ENCODE results near the gene GOLGA8K. TPM values are rescaled to one million over a fixed set of nuclear protein-coding genes. Genes with fewer than 3 reads are reported as not detected.
"Not testable (repeated sequence)": the region's sequence is repeated elsewhere in the genome, so short reads cannot be mapped to it uniquely, and the experiment has no call there.

The GOLGA8K gene
- total RNA-seq, 8 experiments from 2014 or later: 0.61 to 2.2 (median 0.92) TPM

- H3K4me1 ChIP-seq (replicated peaks in 1 of 2); H3K4me3 ChIP-seq; ATAC-seq (replicated peaks in 6 of 8); H3K27ac ChIP-seq; in situ Hi-C loops (cut with MboI; ENCODE audit: low pct_unique_long_range_greater_than_20kb in 2 of 9, low sequenced_read_pairs in 9 of 9, unreplicated experiment in 9 of 9): not testable (repeated sequence)
- WGBS, 10 experiments: no CpG with 5 or more reads among the region's 9 CpGs
Measured at GRCh38 chr15:32370526-32370925, 32.6 kb downstream of the GOLGA8K start.

DNA sequence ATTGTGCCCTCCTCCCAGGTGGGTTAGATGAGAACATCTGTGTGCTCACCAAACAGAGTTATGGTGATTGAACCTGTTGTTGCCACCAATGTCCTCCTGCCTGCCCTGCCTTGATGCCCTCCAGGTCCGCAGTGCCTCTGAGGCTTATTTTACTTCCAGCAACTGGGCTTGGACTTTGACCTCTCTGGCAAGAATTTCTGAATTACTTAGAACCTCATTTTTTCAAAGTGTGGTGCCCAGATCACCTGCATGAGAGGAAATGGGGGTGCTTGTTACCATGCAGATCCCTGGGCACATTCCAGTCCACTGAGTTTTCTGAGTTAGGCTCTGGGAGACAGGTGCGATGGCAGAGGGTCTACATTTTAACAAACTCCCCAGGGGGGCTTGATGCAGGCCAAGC lies 33.0 kb downstream of the GOLGA8K start:
- H3K4me1 ChIP-seq (replicated peaks in 1 of 2); in situ Hi-C loops (cut with MboI; ENCODE audit: low pct_unique_long_range_greater_than_20kb in 2 of 9, low sequenced_read_pairs in 9 of 9, unreplicated experiment in 9 of 9); H3K4me3 ChIP-seq; ATAC-seq (replicated peaks in 6 of 8); H3K27ac ChIP-seq: not testable (repeated sequence)
- WGBS, 10 experiments: no CpG with 5 or more reads among the region's 2 CpGs

GRCh38 chr15:32366492-32366891 lies 36.6 kb downstream of the GOLGA8K start:
- in situ Hi-C loops (cut with MboI; ENCODE audit: low pct_unique_long_range_greater_than_20kb in 2 of 9, low sequenced_read_pairs in 9 of 9, unreplicated experiment in 9 of 9); H3K4me1 ChIP-seq (replicated peaks in 1 of 2); H3K27ac ChIP-seq; H3K4me3 ChIP-seq: not testable (repeated sequence)
- ATAC-seq (replicated peaks in 6 of 8): peak; percentile 51 to 94 (median 92)
- WGBS, 10 experiments: no CpG with 5 or more reads among the region's 7 CpGs

DNA sequence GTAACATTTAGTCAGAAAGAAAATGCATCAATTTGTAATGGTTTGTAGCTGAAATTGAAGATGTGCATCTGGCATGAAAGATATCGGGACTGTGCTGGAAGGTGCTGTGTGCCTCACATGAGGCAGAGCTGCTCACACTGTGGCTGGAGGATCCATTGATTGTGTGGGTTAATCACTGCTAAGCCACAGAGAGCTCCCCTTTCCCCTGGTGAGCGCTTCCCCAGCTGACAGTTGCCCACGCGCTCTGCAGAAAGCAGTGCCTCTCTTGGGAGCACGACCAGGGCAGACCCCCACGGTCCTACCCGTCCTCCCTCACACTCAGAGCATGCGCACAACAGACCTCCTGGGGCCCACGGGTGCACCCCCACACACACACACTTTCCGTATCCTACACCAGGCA lies 37.1 kb downstream of the GOLGA8K start:
- in situ Hi-C loops (cut with MboI; ENCODE audit: low pct_unique_long_range_greater_than_20kb in 2 of 9, low sequenced_read_pairs in 9 of 9, unreplicated experiment in 9 of 9); H3K4me1 ChIP-seq (replicated peaks in 1 of 2); H3K4me3 ChIP-seq; H3K27ac ChIP-seq: not testable (repeated sequence)
- WGBS, 10 experiments: no CpG with 5 or more reads among the region's 10 CpGs
- peak in 7 of 8 experiments; percentile 12 to 64 (median 48) for ATAC-seq (replicated peaks in 6 of 8)

GRCh38 chr15:32364944-32365343 lies 38.1 kb downstream of the GOLGA8K start:
- H3K27ac ChIP-seq; H3K4me3 ChIP-seq; in situ Hi-C loops (cut with MboI; ENCODE audit: low pct_unique_long_range_greater_than_20kb in 2 of 9, low sequenced_read_pairs in 9 of 9, unreplicated experiment in 9 of 9); H3K4me1 ChIP-seq (replicated peaks in 1 of 2): not testable (repeated sequence)
- ATAC-seq (replicated peaks in 6 of 8): peak in 3 of 8 experiments; percentile 14 to 82 (median 50)
- WGBS, 10 experiments: no CpG with 5 or more reads among the region's 16 CpGs

DNA sequence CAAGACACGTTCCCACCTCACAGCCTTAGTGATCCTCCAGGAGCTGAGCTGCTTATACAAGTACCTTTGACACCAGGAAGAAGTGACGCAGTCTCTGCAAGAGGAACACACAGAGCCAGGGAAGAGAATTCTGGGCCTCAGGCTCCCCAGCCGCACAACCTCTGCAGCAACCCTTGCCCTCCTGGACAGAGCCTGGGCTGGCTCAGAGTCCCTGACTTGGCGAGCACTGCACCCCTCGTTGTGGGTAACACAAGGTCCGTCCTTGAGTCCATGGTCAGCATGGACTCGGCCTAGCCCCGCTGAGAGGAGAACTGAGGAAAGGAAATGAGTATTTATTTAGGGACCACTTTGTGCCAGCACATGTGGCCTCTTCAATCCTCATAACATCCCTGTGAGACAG lies 39.6 kb downstream of the GOLGA8K start:
- H3K27ac ChIP-seq; H3K4me3 ChIP-seq; in situ Hi-C loops (cut with MboI; ENCODE audit: low pct_unique_long_range_greater_than_20kb in 2 of 9, low sequenced_read_pairs in 9 of 9, unreplicated experiment in 9 of 9); ATAC-seq (replicated peaks in 6 of 8); H3K4me1 ChIP-seq (replicated peaks in 1 of 2): not testable (repeated sequence)
- WGBS, 10 experiments: no CpG with 5 or more reads among the region's 8 CpGs

- H3K4me1 ChIP-seq (replicated peaks in 1 of 2); H3K27ac ChIP-seq; H3K4me3 ChIP-seq; ATAC-seq (replicated peaks in 6 of 8); in situ Hi-C loops (cut with MboI; ENCODE audit: low pct_unique_long_range_greater_than_20kb in 2 of 9, low sequenced_read_pairs in 9 of 9, unreplicated experiment in 9 of 9): not testable (repeated sequence)
- WGBS, 10 experiments: no CpG with 5 or more reads among the region's 4 CpGs
Measured at GRCh38 chr15:32361662-32362061, 41.4 kb downstream of the GOLGA8K start.

GRCh38 chr15:32358462-32358861 lies 44.6 kb downstream of the GOLGA8K start:
- H3K27ac ChIP-seq; in situ Hi-C loops (cut with MboI; ENCODE audit: low pct_unique_long_range_greater_than_20kb in 2 of 9, low sequenced_read_pairs in 9 of 9, unreplicated experiment in 9 of 9); H3K4me1 ChIP-seq (replicated peaks in 1 of 2); H3K4me3 ChIP-seq; ATAC-seq (replicated peaks in 6 of 8): not testable (repeated sequence)
- WGBS, 10 experiments: no CpG with 5 or more reads among the region's 1 CpG

- ATAC-seq (replicated peaks in 6 of 8); H3K27ac ChIP-seq; H3K4me1 ChIP-seq (replicated peaks in 1 of 2); in situ Hi-C loops (cut with MboI; ENCODE audit: low pct_unique_long_range_greater_than_20kb in 2 of 9, low sequenced_read_pairs in 9 of 9, unreplicated experiment in 9 of 9); H3K4me3 ChIP-seq: not testable (repeated sequence)
Measured at GRCh38 chr15:32356909-32357308, 46.2 kb downstream of the GOLGA8K start.

DNA sequence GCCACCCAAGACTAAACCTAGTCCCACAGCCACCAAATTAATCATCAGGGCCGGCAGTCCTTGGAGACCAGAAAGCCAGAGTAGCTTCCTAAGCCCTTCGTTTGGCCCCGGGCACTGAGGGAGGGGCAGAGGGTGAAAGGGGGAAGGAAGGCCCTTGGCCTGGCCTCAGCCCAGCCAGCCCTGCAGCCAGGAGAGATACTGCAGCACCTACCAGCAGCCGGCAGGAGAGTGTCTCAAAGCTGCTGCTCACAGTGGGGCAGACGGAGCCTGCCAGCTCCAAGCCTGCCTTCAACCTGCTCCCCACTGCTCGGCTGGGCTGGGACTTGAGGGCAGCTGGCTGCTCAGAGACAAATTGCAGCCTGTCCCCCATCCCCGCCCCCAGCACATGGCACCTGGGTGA lies 50.3 kb downstream of the GOLGA8K start:
- H3K4me3 ChIP-seq; H3K4me1 ChIP-seq (replicated peaks in 1 of 2); H3K27ac ChIP-seq; in situ Hi-C loops (cut with MboI; ENCODE audit: low pct_unique_long_range_greater_than_20kb in 2 of 9, low sequenced_read_pairs in 9 of 9, unreplicated experiment in 9 of 9); ATAC-seq (replicated peaks in 6 of 8): not testable (repeated sequence)
- WGBS, 10 experiments: no CpG with 5 or more reads among the region's 7 CpGs

DNA sequence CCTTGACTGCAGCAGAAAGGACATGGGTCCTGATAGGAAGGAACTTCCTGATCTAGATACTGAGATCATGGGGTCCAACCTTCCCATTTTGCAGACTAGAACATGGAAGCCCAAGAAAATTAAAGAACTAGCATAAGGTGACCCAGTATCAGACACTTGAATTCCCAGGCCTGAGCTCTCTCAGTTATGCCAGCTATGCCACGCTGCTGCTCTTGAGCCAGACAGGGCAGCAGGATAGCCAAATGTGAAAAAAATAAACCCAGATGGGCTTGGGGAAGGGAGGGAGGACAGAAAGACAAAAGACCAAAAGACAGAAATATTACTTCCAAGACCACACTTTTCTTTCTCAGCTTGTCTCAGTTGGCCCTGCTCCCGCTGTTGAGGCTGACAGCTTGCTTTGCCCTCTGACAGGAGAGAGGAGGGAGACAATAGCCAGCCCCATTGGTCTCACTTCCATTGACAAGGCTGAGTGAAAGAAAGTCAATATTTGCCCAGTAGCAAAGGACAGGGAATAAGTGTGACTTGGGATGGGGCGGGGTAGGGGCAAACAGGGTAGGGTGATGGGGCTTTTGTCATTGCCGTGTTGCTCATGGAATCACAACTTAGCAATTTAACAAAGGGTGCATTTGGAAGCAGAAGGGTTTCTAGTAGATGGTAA lies 52.4 kb downstream of the GOLGA8K start:
- H3K27ac ChIP-seq; H3K4me1 ChIP-seq (replicated peaks in 1 of 2); in situ Hi-C loops (cut with MboI; ENCODE audit: low pct_unique_long_range_greater_than_20kb in 2 of 9, low sequenced_read_pairs in 9 of 9, unreplicated experiment in 9 of 9); H3K4me3 ChIP-seq: not testable (repeated sequence)
- peak in 5 of 8 experiments; percentile 25 to 85 (median 39) for ATAC-seq (replicated peaks in 6 of 8)
- WGBS, 10 experiments: no CpG with 5 or more reads among the region's 4 CpGs

DNA sequence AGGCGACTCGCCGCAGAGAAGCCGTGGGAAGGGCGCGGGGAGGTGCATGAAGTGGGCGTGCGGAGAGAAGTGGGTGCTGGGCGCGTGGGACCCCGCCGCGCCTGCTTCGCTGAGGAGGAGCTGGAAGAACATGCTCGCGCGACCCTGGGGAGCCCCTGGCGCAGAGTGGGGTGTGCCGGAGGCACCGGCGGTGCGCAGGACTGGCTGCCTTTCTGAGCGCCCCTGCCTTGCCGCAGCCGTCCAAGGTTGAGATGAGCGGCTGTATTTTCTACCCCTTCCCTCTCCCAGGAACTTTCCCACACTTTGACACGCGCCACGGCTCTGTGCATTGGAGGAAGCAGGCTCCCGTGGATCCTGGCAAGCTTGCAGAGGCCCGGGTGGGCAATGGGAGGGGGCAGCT lies 56.1 kb downstream of the GOLGA8K start:
- ATAC-seq (replicated peaks in 6 of 8): not testable (repeated sequence)

GRCh38 chr15:32345978-32346547 lies 57.0 kb downstream of the GOLGA8K start:
- H3K4me3 ChIP-seq; H3K27ac ChIP-seq; H3K4me1 ChIP-seq (replicated peaks in 1 of 2); in situ Hi-C loops (cut with MboI; ENCODE audit: low pct_unique_long_range_greater_than_20kb in 2 of 9, low sequenced_read_pairs in 9 of 9, unreplicated experiment in 9 of 9): not testable (repeated sequence)
- no CpG with 5 or more reads among the region's 46 CpGs for WGBS, 10 experiments
- peak in 6 of 8 experiments; percentile 47 to 76 (median 68) for ATAC-seq (replicated peaks in 6 of 8)

More for the DNA sequence above, 56.1 kb downstream of the GOLGA8K start:
- in situ Hi-C loops (cut with MboI; ENCODE audit: low pct_unique_long_range_greater_than_20kb in 2 of 9, low sequenced_read_pairs in 9 of 9, unreplicated experiment in 9 of 9); H3K4me1 ChIP-seq (replicated peaks in 1 of 2); H3K27ac ChIP-seq; H3K4me3 ChIP-seq: not testable (repeated sequence)
- WGBS, 10 experiments: no CpG with 5 or more reads among the region's 31 CpGs

- WGBS, 10 experiments: no CpG with 5 or more reads among the region's 3 CpGs
- H3K4me1 ChIP-seq (replicated peaks in 1 of 2); ATAC-seq (replicated peaks in 6 of 8); H3K4me3 ChIP-seq; in situ Hi-C loops (cut with MboI; ENCODE audit: low pct_unique_long_range_greater_than_20kb in 2 of 9, low sequenced_read_pairs in 9 of 9, unreplicated experiment in 9 of 9); H3K27ac ChIP-seq: not testable (repeated sequence)
Measured at GRCh38 chr15:32343921-32344320, 59.2 kb downstream of the GOLGA8K start.

All from motor neuron (in vitro differentiated cells).